Lower leg skin (tissue), 3 donors: ENCODE measurements around the gene CCNQ.

ENCODE experiments used
- POLR2A ChIP-seq, 2 donors: fragments of 450-650 bp; IDR thresholded peaks; one replicate each; pipeline ENCODE4 v1.6.1; 2016 to 2017; ENCODE audit warnings: antibody characterized with exemption in 2 of 2, mild to moderate bottlenecking in 1 of 2, moderate library complexity in 1 of 2
- TF ChIP-seq, protein P1 (sequence below), 3 donors: fragments of 450-650 bp; IDR thresholded peaks; one replicate each; pipeline ENCODE4 v1.5.1; 2016; ENCODE audit warnings: antibody characterized with exemption in 3 of 3, mild to moderate bottlenecking in 3 of 3, moderate library complexity in 2 of 3

GRCh38 chrX:153635788-153636668 lies 37.1 kb upstream of the CCNQ start:
- TF ChIP-seq, protein P1, sequence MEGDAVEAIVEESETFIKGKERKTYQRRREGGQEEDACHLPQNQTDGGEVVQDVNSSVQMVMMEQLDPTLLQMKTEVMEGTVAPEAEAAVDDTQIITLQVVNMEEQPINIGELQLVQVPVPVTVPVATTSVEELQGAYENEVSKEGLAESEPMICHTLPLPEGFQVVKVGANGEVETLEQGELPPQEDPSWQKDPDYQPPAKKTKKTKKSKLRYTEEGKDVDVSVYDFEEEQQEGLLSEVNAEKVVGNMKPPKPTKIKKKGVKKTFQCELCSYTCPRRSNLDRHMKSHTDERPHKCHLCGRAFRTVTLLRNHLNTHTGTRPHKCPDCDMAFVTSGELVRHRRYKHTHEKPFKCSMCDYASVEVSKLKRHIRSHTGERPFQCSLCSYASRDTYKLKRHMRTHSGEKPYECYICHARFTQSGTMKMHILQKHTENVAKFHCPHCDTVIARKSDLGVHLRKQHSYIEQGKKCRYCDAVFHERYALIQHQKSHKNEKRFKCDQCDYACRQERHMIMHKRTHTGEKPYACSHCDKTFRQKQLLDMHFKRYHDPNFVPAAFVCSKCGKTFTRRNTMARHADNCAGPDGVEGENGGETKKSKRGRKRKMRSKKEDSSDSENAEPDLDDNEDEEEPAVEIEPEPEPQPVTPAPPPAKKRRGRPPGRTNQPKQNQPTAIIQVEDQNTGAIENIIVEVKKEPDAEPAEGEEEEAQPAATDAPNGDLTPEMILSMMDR (IDR thresholded peaks at IDR 0.05) = no peak
- no peak for TF ChIP-seq POLR2A (IDR thresholded peaks at IDR 0.05)
